Cerebellar cortex (tissue), 1 donor: ENCODE results near the gene FOSL1.

ENCODE experiments used
- DNase-seq: peaks from one replicate; pipeline ENCODE4 v3.0.0-alpha.2; 2015; ENCODE audit warnings: low spot score

The FOSL1 gene

GRCh38 chr11:65919573-65920371 is 19.6 kb upstream of the FOSL1 start:
- DNase-seq, result no peak

GRCh38 chr11:65919141-65919572 is 19.0 kb upstream of the FOSL1 start, which contains the start of gene DRAP1:
Gene DRAP1, plus strand, starts transcription at chr11:65919426. Its CDS starts 76 bp downstream, at chr11:65919502.
- DNase-seq, result peak; percentile 99

DNA sequence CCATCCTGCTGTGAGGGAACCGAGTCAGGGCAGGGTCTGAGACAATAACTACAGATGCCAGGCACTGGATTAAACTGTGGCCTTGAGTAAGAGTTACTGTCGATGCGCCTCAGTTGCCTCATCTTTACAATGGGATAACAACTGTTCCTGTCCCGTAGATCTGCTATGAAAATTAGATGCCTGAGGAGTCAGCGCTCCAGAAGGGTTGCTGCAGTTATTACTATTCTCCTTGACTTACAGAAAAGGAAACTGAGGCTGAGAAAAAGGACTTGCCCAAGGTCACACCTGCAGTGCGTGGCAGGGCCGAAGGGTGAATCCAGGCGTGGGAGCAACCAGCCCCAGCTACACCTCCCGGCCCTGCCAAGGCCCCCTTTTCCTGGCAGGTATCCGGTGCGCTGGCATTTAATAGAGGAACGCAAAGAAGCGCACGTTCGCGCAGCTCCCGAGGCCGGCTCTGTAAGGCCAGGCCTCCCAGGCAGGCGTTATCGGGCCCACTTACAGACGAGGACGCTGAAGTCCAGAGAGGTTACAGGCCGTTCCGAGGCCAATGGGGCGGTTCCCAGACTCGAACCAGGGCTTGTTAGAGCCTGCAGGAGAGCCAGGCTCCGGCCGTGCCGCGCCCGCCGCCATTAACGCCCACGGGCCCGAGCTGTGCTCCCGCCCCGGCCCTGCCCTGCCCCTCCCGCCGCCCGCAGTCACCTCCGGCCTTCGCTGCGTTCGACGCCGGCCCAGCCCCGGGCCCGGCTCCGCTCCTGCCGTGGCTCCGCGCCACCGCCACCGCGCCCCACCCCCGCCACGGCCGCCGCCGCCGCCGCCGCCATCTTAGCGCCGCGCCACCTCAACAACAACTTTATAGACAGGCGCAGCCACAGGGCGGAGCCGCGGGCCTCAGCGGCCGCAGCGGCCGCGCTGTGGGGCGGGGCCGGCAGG is 18.3 kb upstream of the FOSL1 start, which contains the start of gene C11orf68:
C11orf68 (minus strand) TSS at position 852 of the 930 bp plus-strand sequence; CDS start at position 821, 31 bp downstream.
- DNase-seq, result peak; percentile 57

GRCh38 chr11:65917434-65918210 is 17.4 kb upstream of the FOSL1 start:
- no peak for DNase-seq

DNA sequence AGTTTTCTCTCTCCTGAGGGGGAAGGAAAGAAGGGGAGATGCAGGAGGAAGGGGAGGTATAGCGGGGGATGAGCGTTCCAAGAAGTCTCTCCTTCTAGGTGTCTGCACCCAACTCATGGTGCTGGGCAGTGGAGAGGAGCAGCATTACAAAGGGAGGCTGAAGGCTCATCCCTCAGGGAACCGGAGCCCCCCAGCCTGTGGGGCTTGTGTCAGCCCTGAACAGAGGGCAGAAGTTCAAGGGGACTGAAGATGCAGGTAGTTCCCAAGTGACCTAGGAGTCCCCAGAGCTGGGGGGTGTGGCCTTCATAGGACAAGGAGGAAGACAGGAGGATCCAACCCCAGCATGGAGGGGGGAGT is 16.9 kb upstream of the FOSL1 start:
- DNase-seq, result no peak

DNA sequence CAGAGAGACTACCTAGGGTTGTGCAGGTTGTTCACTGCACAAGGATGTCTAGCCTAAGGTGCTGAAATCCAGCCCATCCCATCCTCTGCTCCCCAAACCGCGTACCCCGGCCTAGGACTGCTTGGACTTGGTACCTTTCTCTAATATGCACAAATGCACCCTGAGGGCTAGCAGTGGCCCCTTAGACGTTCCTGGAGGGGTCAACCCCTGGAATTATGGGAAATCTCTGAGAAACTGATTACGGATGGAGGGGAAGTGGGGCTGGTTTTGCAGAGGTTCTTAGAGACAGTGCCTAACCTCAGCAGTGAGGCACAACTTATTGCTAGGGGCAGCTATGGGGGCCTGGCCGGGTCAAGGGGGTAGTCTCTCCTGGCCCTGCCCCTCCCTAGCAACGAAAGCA is 16.2 kb upstream of the FOSL1 start:
- DNase-seq, result no peak

DNA sequence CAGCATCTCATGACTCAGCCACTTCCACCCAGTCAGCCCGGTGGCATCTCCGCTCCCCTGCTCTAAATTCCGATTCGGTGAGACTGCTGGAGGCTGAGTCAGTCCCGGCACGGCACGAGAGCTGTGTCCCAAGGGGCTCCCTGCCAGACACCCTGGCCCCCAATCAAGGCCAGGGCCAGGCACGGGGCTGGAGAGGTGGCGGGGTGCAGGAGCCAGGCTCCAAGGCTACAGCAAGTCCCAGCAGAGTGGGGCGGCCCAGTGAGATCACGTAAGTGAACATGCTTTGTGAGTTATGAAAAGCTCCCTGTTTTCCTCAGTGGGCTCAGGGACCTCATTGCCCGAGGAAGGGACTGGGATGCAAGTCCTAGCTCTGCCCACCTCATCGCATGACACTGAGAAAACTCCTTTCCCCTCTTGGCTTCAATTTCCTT is 15.6 kb upstream of the FOSL1 start:
- DNase-seq, result peak; percentile 73

DNA sequence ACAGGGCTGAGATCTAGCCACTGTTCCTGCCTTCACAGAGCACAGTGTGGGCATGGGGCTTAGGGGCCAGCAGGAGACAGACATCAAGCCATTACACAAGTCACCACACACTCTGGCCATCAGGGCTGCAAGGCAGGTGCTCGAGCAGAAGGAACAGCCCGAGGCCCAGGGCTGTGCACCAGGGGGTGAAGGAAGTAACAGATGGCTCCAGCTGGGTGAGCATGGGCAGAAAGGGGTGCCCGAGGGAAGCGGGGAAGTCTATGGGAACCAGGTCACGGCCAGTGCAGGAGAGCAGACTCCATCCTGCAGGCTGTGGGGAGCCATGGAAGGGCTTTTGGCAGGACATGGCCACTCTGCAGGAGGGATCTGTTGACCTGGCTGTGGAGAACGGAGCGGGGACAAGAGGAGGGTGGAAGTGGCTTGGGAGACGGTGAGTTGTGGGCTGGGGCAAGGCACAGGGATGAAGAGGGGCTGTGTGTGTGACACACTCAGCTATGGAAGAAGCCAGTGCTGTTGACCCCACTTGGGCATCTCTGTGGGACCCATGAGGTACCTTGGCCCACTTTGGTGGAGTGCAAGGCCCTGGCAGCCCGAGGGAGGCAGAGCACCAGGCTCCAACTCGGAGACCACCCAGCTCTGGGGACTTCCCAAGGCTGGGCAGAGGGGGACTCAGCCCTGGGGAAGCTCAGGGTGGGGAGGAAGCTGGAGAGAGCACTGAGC is 15.1 kb upstream of the FOSL1 start:
- peak; percentile 89 for DNase-seq

GRCh38 chr11:65912845-65913244 is 12.7 kb upstream of the FOSL1 start:
- DNase-seq, result no peak

GRCh38 chr11:65911682-65912568 is 11.7 kb upstream of the FOSL1 start:
- DNase-seq, result peak; percentile 92

DNA sequence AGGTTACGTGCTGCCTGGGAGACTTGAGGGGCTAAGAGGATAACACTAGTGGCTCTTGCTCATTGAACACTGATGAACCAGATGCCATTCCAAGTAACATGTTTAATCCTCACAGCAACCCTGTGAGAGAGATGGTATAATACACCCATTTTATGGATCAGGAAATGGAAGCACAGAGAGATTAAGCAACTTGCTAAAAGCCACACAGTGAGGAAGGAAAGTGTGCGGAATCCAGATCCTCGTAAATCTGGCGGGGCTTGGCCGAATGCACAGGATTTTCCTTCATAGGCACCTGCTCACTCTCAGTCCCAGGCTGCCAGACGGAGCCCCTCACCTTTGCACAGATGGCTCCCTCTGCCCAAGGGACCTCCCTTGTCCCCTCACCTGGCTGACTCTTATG is 7.7 kb upstream of the FOSL1 start:
- no peak for DNase-seq

DNA sequence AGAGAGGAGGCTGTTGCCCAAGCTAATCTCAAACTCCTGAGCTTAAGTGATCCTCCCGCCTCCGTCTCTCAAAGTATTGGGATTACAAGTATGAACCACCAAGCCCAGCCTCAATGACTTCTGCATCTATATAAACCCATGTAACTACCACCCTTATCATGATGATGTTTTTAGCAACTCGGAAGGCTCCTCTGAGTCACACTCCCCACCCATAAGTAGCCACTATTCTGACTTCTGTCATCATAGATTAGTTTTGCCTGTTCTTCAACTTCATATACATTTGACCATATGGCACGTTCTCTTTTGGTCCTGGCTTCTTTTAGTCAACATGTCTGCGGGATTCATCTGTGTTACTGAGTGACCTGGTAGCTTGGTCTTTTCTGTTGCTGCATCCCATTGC is 6.4 kb upstream of the FOSL1 start:
- no peak for DNase-seq

DNA sequence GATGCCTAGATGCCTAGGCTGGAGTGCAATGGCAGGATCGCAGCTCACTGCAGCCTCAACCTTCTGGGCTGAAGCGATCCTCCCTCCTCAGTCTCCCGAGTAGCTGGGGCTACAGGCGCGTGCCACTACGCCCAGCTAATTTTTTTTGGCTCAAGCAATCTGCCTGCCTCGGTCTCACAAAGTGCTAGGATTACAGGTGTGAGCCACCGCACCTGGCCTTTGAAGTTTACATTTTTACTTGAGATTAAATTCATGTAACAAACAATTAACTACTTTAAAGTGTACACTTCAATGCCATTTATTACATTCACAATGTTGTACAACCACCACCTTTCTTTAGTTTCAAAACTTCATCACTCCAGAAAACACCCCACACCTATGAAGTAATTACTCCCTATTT is 3.5 kb upstream of the FOSL1 start:
- no peak for DNase-seq

- DNase-seq, result no peak
Measured at GRCh38 chr11:65903068-65903481, 2.9 kb upstream of the FOSL1 start.

DNA sequence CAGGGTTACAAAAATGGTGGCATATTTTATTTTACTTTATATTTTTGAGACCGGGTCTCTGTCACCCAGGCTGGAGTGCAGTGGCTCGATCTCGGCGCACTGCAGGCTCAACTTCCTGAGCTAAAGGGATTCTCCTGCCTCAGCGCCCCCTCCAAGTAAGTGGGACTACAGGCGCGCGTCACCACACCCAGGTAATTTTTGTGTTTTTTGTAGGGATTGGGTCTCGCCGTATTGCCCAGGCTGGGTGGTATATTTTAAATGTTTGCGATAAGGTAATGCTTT is 652 bp upstream of the FOSL1 start:
- no peak for DNase-seq

DNA sequence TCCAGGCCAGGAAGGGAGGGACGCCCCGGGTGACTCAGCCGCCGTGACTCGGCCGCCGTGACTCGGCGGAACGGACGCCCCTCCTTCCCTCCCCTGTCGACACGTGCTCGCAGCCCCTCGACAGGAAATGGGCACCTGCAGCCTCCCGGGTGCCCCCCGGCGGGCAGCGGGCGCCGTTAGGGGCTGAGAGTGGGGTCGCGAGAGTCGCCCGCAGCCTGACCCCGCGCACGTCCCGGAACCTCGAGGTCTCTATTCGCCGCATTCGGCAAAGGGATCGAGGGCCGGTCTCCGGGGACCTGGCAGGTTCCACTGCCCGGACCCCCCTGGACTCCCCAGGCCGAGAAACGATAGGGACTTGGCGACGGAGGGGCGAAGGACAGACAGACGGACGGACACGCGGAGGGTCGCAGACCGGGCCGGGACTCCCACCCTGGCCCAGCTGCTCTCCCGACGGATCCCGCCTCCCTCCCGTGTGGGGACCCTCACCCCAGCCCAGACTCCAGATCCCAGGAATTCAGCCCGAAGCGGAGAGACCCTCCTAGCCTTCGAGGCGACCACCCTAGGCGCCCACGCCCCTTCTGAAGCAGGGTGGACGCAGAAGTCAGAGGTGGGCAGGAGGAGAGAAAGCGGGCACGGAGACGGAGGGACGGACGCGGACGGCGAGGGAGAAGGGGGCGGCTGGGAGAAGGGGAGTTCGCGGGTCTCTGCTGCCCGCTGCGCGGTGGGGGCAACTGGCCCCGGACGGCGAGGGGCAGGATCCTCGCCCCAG is 648 bp downstream of the FOSL1 start:
- no peak for DNase-seq

GRCh38 chr11:65898656-65899355 is 1.4 kb downstream of the FOSL1 start:
- no peak for DNase-seq

- no peak for DNase-seq
Measured at GRCh38 chr11:65897020-65897471, 3.1 kb downstream of the FOSL1 start.
